Immature natural killer cell (primary cell): ENCODE data around the gene HSPB8. TPM values are rescaled to one million over a fixed set of nuclear protein-coding genes. Genes with fewer than 3 reads are reported as not detected.

Experiments used
- DNase-seq, 3 donors: peaks; one replicate each; pipeline ENCODE4 v3.0.0; 2022; ENCODE audit warnings: mixed read lengths in 1 of 3
- H3K27ac Mint-ChIP-seq, 6 donors: one replicate each; pipeline ENCODE4 v1.8.0; 2020; ENCODE audit warnings: mixed read lengths in 6 of 6, mild to moderate bottlenecking in 5 of 6, inconsistent platforms in 4 of 6, moderate library complexity in 3 of 6
- H3K27me3 Mint-ChIP-seq, 3 donors: one replicate each; pipeline ENCODE4 v1.8.0; 2020 to 2021; ENCODE audit warnings: low read depth in 3 of 3, mild to moderate bottlenecking in 3 of 3, mixed read lengths in 3 of 3, moderate library complexity in 3 of 3, inconsistent platforms in 1 of 3
- H3K36me3 Mint-ChIP-seq, 3 donors: one replicate each; pipeline ENCODE4 v1.8.0; 2020; ENCODE audit warnings: mixed read lengths in 3 of 3, inconsistent platforms in 2 of 3, mild to moderate bottlenecking in 2 of 3
- H3K4me1 Mint-ChIP-seq, 2 donors: one replicate each; pipeline ENCODE4 v1.8.0; 2020; ENCODE audit warnings: inconsistent platforms in 2 of 2, mild to moderate bottlenecking in 2 of 2, mixed read lengths in 2 of 2, moderate library complexity in 1 of 2
- H3K4me3 Mint-ChIP-seq, 5 donors: one replicate each; pipeline ENCODE4 v1.8.0; 2020; ENCODE audit warnings: mild to moderate bottlenecking in 5 of 5, mixed read lengths in 5 of 5, inconsistent platforms in 3 of 5, moderate library complexity in 3 of 5
- H3K9me3 Mint-ChIP-seq, 6 donors: one replicate each; pipeline ENCODE4 v1.8.0; 2020; ENCODE audit warnings: mild to moderate bottlenecking in 6 of 6, mixed read lengths in 6 of 6, inconsistent platforms in 4 of 6, moderate library complexity in 3 of 6
- polyA plus RNA-seq, 3 donors: library from polyadenylated mRNA; unstranded; fragments of 300-500 nt; fragmentation: Illumina TruSeq; gene quantifications; one replicate each; pipeline ENCODE4 v1.2.3, GENCODE V29; 2021

HSPB8 gene
- polyA plus RNA-seq, 3 donors from 2014 or later: not detected

GRCh38 chr12:119231774-119232173, 53.0 kb downstream of the HSPB8 start:
- Mint-ChIP-seq H3K36me3 (no peaks in the 10 kb centered on the region), H3K4me3 (no peak overlapping the region), H3K27ac (no peak overlapping the region), H3K4me1 (no peaks in the 10 kb centered on the region), H3K27me3 (peaks cover 1 to 8% (median 3%) of the 10 kb centered on the region in 3 donors), H3K9me3 (peaks cover 0 to 4% (median 0%) of the 10 kb centered on the region in 6 donors)
- DNase-seq: no peak

GRCh38 chr12:119235197-119235751, 56.5 kb downstream of the HSPB8 start:
- Mint-ChIP-seq H3K4me3 (no peak overlapping the region), H3K27ac (no peak overlapping the region), H3K4me1 (no peaks in the 10 kb centered on the region), H3K27me3 (peaks cover 2 to 6% (median 3%) of the 10 kb centered on the region in 3 donors), H3K36me3 (no peaks in the 10 kb centered on the region), H3K9me3 (peaks cover 0 to 1% (median 0%) of the 10 kb centered on the region in 6 donors)
- no peak for DNase-seq

- H3K9me3 Mint-ChIP-seq: peaks cover 0 to 1% (median 0%) of the 10 kb centered on the region in 6 donors
- H3K27ac Mint-ChIP-seq: no peak overlapping the region
- no peaks in the 10 kb centered on the region for H3K36me3 Mint-ChIP-seq
- H3K4me1 Mint-ChIP-seq: no peaks in the 10 kb centered on the region
- H3K27me3 Mint-ChIP-seq: peaks cover 2 to 8% (median 3%) of the 10 kb centered on the region in 3 donors
- no peak overlapping the region for H3K4me3 Mint-ChIP-seq
- no peak for DNase-seq
Measured at GRCh38 chr12:119236372-119236771, 57.6 kb downstream of the HSPB8 start.

- no peak overlapping the region for H3K27ac Mint-ChIP-seq
- peaks cover 0 to 1% (median 0%) of the 10 kb centered on the region in 6 donors for H3K9me3 Mint-ChIP-seq
- no peak overlapping the region for H3K4me3 Mint-ChIP-seq
- peaks cover 2 to 5% (median 3%) of the 10 kb centered on the region in 3 donors for H3K27me3 Mint-ChIP-seq
- no peaks in the 10 kb centered on the region for H3K36me3 Mint-ChIP-seq
- no peak for DNase-seq
- H3K4me1 Mint-ChIP-seq: no peaks in the 10 kb centered on the region
Measured at GRCh38 chr12:119239040-119239439, 60.3 kb downstream of the HSPB8 start.

GRCh38 chr12:119241049-119241448, 62.3 kb downstream of the HSPB8 start:
- H3K36me3 Mint-ChIP-seq: no peaks in the 10 kb centered on the region
- H3K27ac Mint-ChIP-seq: no peak overlapping the region
- no peak for DNase-seq
- no peaks in the 10 kb centered on the region for H3K4me1 Mint-ChIP-seq
- H3K4me3 Mint-ChIP-seq: no peak overlapping the region
- H3K9me3 Mint-ChIP-seq: peaks cover 0 to 1% (median 0%) of the 10 kb centered on the region in 6 donors
- peaks cover 2 to 5% (median 2%) of the 10 kb centered on the region in 3 donors for H3K27me3 Mint-ChIP-seq

DNA sequence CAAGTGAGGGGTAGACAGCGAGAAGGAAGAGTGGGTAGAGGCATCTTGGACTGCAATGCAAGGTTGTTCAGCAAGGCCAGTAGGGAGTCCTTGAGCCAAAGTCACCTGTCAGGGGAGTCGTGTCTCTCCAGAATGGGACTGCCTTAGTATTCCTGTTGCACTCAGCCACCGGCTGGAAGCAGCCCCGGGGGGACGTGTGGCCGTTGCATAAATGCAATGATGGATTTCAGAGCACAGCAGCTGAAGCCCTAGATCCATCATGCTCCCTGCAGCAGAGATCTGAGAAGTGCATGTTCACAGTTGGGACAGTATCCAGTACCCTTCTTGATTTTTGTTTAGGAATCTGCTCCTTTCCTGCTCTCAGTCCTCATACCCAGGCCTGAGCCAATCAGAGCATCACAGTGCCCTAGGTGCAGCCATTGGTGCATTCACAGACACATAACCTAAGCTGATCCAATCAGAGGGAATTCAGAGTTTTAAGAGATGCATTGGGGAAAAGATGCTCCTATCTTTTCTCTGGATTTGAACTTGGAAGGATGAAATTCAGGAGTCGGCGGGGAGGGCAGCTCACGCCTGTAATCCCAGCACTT, 62.9 kb downstream of the HSPB8 start:
- no peak overlapping the region for H3K27ac Mint-ChIP-seq
- no peaks in the 10 kb centered on the region for H3K36me3 Mint-ChIP-seq
- peaks cover 0 to 1% (median 0%) of the 10 kb centered on the region in 6 donors for H3K9me3 Mint-ChIP-seq
- no peak overlapping the region for H3K4me3 Mint-ChIP-seq
- peaks cover 2 to 5% (median 2%) of the 10 kb centered on the region in 3 donors for H3K27me3 Mint-ChIP-seq
- no peaks in the 10 kb centered on the region for H3K4me1 Mint-ChIP-seq
- no peak for DNase-seq

Other genes with a start within 250 kb of the HSPB8 start
- not detected for gene SRRM4, start 197.4 kb upstream of the HSPB8 start, polyA plus RNA-seq
- not detected for gene CCDC60, start 155.8 kb downstream of the HSPB8 start, polyA plus RNA-seq